Gastrocnemius medialis (tissue), 4 donors: ENCODE results near the gene COL27A1. TPM values are rescaled to one million over a fixed set of nuclear protein-coding genes. Genes with fewer than 3 reads are reported as not detected.

Experiments
- ATAC-seq, 2 donors: fragments of 150-250 bp; one replicate each; pipeline ENCODE4 v1.9.1; 2016
- DNase-seq, 2 donors: peaks; one replicate each; pipeline ENCODE4 v3.0.0-alpha.2; 2019
- H3K27ac ChIP-seq, 4 donors: fragments of 200-600 bp; sonication (generic); 1 replicate in 1 of 4; 2 replicates in 3 of 4; pipeline ENCODE4 v1.5.1; 2016 to 2018; ENCODE audit warnings: mild to moderate bottlenecking in 2 of 4, moderate library complexity in 1 of 4
- H3K27me3 ChIP-seq, 3 donors: fragments of 200-600 bp; sonication (generic) in 2 of 3; 1 replicate in 1 of 3; 2 replicates in 2 of 3; pipeline versions ENCODE4 v1.5.1 to v1.6.0; 2016 to 2019; ENCODE audit warnings: mild to moderate bottlenecking in 1 of 3, moderate library complexity in 1 of 3
- H3K36me3 ChIP-seq, 2 donors: fragments of 200-600 bp; sonication (generic) in 1 of 2; one replicate each; pipeline ENCODE4 v1.5.1; 2017 to 2018
- H3K4me1 ChIP-seq, 2 donors: fragments of 200-600 bp; sonication (generic) in 1 of 2; one replicate each; pipeline ENCODE4 v1.5.1; 2016 to 2017; ENCODE audit warnings: mild to moderate bottlenecking in 2 of 2
- H3K4me3 ChIP-seq, 4 donors: fragments of 200-600 bp; sonication (generic) in 3 of 4; 1 replicate in 1 of 4; 2 replicates in 3 of 4; pipeline ENCODE4 v1.5.1; 2016 to 2019; ENCODE audit warnings: mild to moderate bottlenecking in 2 of 4
- H3K9me3 ChIP-seq, 3 donors: fragments of 200-600 bp; sonication (generic) in 2 of 3; 1 replicate in 1 of 3; 2 replicates in 2 of 3; pipeline ENCODE4 v1.5.1; 2016 to 2019
- CTCF ChIP-seq, 5 experiments: fragments of 450-650 bp in 3 of 5; fragments of 200-600 bp in 2 of 5; sonication (generic) in 2 of 5; IDR thresholded peaks in 4 of 5; conservative IDR thresholded peaks in 1 of 5; 1 replicate in 4 of 5; 2 replicates in 1 of 5; pipeline ENCODE4 v1.5.1; 2016 to 2019; ENCODE audit warnings: antibody characterized with exemption in 5 of 5, mild to moderate bottlenecking in 3 of 5, moderate library complexity in 3 of 5
- POLR2A ChIP-seq, 2 donors: fragments of 450-650 bp; IDR thresholded peaks; one replicate each; pipeline ENCODE4 v1.6.1; 2017; ENCODE audit warnings: antibody characterized with exemption in 2 of 2, mild to moderate bottlenecking in 2 of 2, moderate library complexity in 2 of 2
- in situ Hi-C, 4 donors: fragments of 200-750 bp; cut with MboI; loops; one replicate each; pipeline versions ENCODE4 v1.15.0 to v1.8.0; 2017; ENCODE audit warnings: low sequenced_read_pairs in 4 of 4
- intact Hi-C: fragments of 100-400 bp; cut with DNase I; formaldehyde crosslinking; loops from one replicate; pipeline ENCODE4 v1.15.1; 2023; ENCODE audit warnings: low total_unique reads
- microRNA counts, 2 donors: library from miRNA; unstranded; fragments of <30 nt; microRNA quantifications; one replicate each; lab custom pipeline; 2016
- microRNA-seq, 2 donors: library from miRNA; unstranded; fragments of <30 nt; microRNA quantifications; one replicate each; pipeline ENCODE4, GENCODE V29; 2016; ENCODE audit warnings: borderline replicate concordance in 2 of 2
- total RNA-seq, 4 donors: library from RNA; depleted of rRNA; stranded (reverse); fragments of >200 nt; gene quantifications; one replicate each; pipeline versions ENCODE4 v1.1.0 to v1.2.3, GENCODE V29; 2016

Gene COL27A1
- total RNA-seq, 4 donors from 2014 or later, result 0.42 to 1.4 (median 0.95) TPM

GRCh38 chr9:114359801-114360200 is 204.5 kb downstream of the COL27A1 start:
- ATAC-seq (no peak), DNase-seq (no peak)
- in situ Hi-C loops, result no loop called here
- no peaks in the 10 kb centered on the region for H3K9me3 ChIP-seq
- H3K4me3 ChIP-seq, result no peak overlapping the region
- no peaks in the 10 kb centered on the region for H3K4me1 ChIP-seq
- no peaks in the 10 kb centered on the region for H3K36me3 ChIP-seq
- intact Hi-C loops, result no loop called here
- H3K27ac ChIP-seq, result no peak overlapping the region
- no peak for TF ChIP-seq POLR2A (IDR thresholded peaks at IDR 0.05)
- H3K27me3 ChIP-seq, result no peaks in the 10 kb centered on the region

- H3K4me1 ChIP-seq, result no peaks in the 10 kb centered on the region
- H3K36me3 ChIP-seq, result no peaks in the 10 kb centered on the region
- H3K27me3 ChIP-seq, result no peaks in the 10 kb centered on the region
- TF ChIP-seq POLR2A (IDR thresholded peaks at IDR 0.05), result no peak
- no peak for TF ChIP-seq CTCF (IDR thresholded peaks at IDR 0.05 in 4 of 5, conservative IDR thresholded peaks at IDR 0.05 in 1 of 5)
- no peak overlapping the region for H3K4me3 ChIP-seq
- no peak for ATAC-seq
- no peaks in the 10 kb centered on the region for H3K9me3 ChIP-seq
- intact Hi-C loops, result no loop called here
- no peak for DNase-seq
- no peak overlapping the region for H3K27ac ChIP-seq
- in situ Hi-C loops, result no loop called here
Observed at GRCh38 chr9:114361542-114361941, 206.2 kb downstream of the COL27A1 start.

MicroRNAs encoded within 50 kb of the gene (microRNA counts, 767-probe panel; counts per million panel counts)
- microRNA hsa-miR-455-3p (lab: Ali Mortazavi, UCI) (356 to 448 counts per million in 2 donors), microRNA hsa-miR-455-5p (lab: Ali Mortazavi, UCI) (356 to 448 counts per million in 2 donors)

Small RNA genes within 50 kb of the gene (microRNA-seq; reads per million reads assigned to microRNA genes)
- gene MIR455, result 586 to 839 reads per million in 2 donors

Other genes starting within 250 kb of the COL27A1 start
- gene AMBP, start 77.2 kb upstream of the COL27A1 start, total RNA-seq, result 1 to 10 TPM in 2 of 4 donors, not detected in 2; 3.2 to 7.2 TPM
- gene KIF12, start 56.2 kb upstream of the COL27A1 start, total RNA-seq, result not detected
- 10 to 100 TPM in 2 of 4 donors, not detected in 2; 33.5 to 92.8 TPM for gene ORM1, start 167.6 kb downstream of the COL27A1 start, total RNA-seq
- 10 to 100 TPM in 1 of 4 donors, 1 to 10 TPM in 1, not detected in 2; 6.3 to 15.6 TPM for gene ORM2, start 174.3 kb downstream of the COL27A1 start, total RNA-seq
- gene AKNA, start 232.4 kb downstream of the COL27A1 start, total RNA-seq, result 1 to 10 TPM; 2.8 to 5.7 (median 3.8) TPM